Hindlimb muscle (tissue), 1 donor: ENCODE results near the gene IFNA14. TPM values are rescaled to one million over a fixed set of nuclear protein-coding genes. Genes with fewer than 3 reads are reported as not detected.
"Not testable (repeated sequence)": the region's sequence is repeated elsewhere in the genome, so short reads cannot be mapped to it uniquely, and the experiment has no call there.

Experiments
- DNase-seq: peaks from one replicate; pipeline ENCODE4 v3.0.0-alpha.2; 2013
- polyA plus RNA-seq: library from polyadenylated mRNA; unstranded; fragments of 120-200 nt; gene quantifications from one replicate; pipeline ENCODE4 v1.2.1, GENCODE V29; 2013; ENCODE audit not compliant: insufficient read length

IFNA14 gene
- polyA plus RNA-seq = not detected

DNA sequence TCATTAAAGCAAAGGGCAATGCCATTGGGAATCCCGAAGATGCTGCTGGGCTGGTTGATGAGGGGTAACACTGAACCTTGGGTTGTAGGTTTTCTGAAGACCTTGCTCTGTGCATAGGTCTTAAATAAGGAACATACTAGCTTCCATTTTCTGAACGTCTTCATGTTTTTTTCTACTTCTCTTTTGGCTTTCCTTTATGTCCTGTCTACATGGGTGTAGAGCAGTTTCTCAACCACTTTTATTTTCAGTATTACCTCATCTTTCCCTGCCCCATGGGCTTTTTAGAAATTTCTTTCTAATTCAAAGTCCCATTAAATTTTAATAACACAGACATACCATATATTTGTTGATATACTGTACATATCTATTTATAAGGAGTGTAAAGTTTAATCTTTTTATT, at the start of gene IFNA14:
Gene IFNA14 (minus strand): TSS at position 95 of the 400 bp plus-strand sequence. CDS start 70 bp downstream, at position 25.
- no peak for DNase-seq

DNA sequence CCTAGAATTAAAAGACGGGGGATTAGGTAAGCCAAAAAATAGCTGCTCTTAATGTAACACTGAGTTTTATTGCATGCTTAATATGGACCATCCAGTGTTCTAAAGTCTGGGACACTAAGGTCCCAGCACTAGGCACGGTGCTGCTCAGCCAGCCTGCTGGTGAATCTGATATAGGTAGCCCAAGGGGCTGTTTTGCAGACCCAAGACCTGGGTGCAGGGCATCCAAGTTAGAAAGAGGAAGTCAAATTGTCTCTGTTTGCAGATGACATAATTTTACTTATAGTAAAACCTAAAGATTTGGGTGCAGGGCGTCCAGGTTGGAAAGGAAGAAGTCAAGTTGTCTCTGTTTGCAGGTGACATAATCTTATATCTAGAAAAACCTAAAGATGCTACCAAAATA, 47.5 kb upstream of the IFNA14 start:
- DNase-seq = no peak

DNA sequence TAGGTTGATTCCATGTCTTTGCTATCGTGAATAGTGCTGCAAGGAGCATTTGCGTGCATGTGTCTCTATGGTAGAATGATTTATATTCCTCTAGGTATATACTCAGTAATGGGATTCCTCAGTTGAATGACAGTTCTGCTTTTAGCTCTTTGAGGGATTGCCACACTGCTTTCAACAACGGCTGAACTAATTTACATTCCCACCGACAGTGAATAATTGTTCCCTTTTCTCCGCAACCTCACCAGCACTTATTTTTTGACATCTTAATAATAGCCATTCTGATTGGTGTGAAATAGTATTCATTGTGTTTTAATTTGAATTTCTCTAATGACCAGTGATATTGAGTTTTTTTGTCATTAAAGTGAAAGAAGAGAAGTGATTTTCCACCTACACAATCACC, 46.9 kb upstream of the IFNA14 start:
- DNase-seq = no peak

DNA sequence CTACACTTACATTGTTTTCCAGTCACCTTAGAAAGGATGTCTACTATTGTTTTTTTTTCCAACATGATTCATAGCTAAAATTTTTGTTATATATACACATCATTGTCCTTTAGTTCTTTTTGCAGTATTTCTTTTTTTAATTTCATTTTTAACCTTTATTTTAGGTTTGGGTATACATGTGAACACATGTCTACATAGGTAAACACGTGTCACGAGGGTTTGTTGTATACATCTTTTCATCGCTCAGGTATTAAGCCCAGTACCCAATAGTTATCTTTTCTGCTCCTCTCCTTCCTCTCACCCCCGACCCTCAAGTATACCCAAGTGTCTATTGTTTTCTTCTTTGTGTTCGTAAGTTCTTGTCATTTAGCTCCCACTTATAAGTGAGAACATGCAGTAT, 46.3 kb upstream of the IFNA14 start:
- no peak for DNase-seq

DNA sequence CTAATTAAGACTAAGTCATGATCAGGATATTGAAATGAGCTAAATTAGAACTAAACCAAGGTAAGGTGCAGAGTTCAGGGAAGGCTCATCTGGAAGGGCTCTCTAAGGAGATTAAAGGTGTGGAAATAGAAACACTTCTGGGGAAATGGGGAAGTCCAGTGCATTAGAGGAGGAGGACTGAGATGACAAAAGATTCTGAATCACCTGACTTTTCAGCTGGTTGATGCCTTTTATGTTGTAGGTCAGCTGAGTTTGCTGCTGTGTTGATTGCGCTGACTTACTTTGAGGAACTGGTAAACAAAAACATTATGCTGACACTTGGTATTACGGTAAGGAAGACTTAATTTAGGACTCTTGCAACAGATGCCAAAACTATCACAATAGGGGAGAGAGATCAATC, 41.5 kb upstream of the IFNA14 start:
- DNase-seq = no peak

DNA sequence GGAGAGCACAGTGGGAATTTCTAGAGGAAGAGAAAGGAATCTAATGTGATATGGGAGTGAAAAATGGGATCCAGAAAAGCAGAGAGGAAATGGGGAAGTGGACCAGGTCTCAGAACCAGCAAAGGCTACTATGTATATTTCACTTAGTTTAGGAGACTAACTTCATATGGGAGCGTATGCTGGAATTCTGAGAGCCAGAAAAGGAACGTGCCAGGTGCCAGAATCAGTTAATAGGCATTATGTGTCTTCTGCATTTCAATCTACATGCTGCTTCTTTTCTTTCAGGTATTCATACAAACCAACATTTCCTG, 28.5 kb upstream of the IFNA14 start:
- DNase-seq = no peak

DNA sequence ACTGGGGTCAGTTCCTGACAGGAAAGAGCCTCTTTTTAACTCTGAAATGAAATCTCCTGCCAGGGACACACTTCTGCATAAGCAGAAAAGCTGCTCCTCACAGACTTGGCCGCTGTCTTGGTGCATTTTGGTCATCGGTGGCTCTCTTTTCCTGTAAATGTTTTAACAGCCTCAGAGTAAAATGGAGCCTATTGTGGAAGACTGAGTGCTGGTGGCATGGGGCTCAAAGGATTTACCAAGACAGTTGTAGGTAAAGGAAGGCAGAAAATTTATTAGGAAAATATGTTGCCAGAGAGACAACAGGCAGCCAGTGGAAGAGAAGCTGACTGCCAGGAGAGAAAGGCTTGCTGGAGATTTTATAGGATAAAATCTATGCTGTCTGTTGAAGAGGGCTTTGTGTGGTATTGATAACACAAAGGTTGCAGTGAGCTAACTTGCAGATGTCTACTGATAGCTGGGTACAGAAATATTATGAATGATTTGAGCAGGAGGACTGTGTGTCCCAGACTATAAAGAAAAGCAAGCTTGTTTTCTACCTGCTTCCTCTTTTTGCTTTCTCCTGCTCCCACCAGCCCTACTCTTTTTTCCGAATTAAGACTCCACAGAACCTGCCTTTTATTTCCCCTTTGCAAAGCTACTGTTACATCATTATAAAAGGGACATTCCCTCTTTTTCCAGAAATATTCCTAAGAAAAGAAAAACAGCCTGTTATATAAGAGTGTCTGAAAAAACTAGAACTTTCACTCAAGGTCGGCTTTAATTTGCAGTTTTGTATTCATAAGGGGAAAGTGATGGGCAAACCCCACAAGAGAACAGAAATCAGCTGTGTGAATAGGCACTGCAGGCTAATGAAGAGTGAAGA, 27.9 kb upstream of the IFNA14 start:
- DNase-seq = peak; percentile 66

DNA sequence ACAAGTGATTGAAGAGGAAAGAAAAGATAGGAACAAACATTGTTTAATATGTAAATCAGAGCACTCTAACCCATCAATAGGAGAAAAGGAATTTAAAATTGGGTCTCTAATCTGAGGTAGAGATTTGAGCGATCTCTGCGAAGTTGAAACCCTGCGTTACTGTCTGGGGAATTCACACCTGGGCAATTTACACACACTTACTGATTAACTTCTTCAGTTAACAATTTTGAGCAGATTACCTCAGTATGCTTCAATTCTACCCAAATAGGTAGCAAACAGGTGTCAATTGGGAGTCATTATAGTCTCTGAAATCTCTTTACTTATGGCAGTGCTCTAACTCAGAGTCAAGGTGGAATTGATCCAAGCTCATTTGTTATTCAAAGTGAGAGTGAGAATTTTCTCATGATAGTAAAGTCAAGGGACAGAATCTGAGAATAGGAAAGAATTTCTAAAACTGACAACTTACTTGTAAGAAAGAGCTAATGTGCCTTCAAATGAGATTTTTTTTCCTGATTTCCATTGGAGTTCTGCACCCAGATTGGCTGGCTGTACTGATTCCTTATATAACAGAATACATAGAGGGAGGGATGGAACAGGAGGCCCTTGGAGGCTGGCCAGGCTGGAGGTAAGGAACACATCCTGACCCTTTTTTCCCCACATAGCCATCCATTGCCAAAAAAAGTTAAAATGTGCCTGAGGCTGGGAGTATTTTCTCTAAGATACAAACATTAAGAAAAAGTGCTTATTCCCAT, 27.1 kb upstream of the IFNA14 start:
- DNase-seq = peak; percentile 16

DNA sequence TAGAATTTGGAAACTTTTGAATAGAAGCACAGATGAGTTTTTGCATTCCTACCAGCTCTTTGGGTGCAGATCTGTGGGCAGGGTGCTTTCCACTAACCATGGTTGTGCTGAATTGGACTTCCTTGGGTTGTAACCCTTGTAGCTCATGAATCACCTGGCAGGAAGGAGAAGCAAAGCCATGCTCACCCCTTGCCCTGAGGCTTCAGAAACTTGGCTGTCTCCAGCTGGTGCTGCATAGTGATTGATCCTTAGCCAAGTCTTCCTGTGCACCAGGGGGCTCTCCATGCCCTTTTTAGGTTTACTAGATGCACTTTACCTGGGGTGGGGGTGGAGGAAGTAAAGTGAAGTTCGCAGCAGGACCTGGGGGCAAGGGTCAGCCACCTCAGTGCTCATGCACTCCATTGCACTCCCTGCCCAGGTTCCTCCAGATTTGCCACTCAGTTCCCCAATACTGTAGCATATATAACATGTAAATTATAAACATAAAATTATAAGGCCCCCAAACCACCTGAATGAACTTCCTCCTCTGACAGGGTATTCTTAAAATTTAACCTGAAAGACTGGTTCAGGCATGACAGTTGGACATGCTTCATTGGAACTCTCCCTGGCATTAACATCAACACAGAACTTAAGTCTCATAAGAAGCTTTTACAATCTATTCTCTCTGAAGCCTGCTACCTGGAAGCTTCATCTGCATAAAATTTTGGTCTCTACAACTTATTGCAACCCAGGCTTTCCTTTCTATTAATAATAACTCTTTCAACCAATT, 25.8 kb upstream of the IFNA14 start:
- DNase-seq = no peak

DNA sequence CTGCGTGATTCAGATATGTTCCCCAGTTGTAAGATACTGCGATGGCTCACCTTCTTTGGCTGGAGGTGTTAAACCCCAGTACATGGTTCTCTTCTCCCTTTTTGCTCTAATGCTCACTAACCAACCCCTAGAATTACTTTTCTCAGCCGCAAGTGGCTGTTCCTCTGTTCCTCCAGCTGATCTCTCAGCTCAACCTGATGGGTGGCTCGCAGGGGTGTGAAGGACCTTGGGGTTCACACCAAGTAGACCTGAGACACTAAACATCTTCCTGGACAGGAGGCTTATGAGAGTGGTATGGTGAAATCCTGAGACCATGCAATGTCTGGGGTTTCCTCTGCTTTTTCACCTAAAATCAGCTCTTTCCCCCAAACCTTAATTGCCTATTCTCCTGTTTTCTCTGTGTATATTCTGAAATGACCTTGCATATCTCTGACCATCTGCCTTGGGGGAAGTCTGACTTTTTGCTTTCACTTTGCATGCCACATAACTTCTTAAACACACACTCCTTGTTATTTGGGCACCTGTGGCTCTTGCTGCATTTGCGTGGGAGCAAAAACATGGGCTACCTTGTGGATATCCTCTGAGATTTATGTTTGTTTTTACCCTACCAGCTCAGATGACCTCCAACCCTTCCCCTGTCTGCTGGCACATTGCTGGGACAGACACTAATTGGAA, 15.9 kb upstream of the IFNA14 start:
- no peak for DNase-seq

DNA sequence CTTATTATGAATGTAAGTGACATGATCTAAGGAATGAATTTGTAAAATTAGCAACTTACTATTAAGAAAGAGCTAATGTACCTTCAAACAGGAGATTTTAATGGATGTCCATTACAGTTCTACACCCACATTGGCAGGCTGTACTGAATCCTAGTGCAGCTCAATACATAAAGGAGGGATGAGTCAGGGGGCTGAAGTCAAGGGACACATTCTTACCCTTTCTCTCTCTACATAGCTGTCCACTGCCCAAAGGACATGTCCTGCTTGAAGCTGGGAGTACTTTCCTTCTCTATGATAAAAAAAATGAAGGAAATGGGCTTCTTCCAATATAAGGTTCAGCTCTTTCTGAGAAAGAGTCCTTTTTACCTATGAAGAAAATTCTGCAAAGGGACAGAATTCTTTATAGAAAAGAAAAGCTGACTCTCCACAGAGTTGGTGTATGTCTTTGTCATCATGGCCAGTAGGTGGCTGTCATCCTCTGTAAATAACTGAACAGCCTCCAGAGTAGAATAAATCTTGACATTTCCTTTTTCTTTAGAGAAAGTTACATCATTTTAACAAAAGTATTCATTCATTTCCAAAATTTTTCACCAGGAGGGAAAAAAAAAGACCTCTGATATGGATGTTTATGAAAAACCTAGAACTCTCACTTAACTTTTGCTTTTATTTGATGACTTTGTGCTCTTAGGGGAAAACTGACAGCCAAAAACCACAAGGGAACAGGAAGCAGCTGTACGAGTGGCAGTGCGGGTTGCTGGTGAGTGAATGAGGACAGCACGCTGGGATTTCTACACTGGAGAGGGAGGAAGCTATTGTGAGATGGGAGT, 13.1 kb upstream of the IFNA14 start:
- peak; percentile 17 for DNase-seq

DNA sequence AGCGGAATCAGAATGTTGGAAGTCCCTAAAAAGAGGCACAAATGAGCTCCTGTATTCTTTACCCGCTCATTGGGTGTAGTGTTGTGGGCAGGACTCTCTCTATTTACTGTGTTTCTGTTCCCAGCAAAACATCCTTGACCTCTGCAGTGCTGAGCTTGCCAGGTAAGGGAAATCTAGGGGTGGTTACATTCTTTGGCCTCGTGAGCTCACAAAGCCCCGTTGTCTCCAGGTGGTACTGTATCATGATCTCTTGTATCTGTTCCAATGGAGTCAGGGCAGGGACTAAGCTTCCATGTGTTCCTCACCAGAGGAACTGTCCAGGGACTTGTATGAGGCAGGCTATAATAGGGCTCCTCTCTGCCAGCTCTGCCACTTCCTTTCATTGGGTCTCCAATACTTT, 11.8 kb upstream of the IFNA14 start:
- DNase-seq = no peak

DNA sequence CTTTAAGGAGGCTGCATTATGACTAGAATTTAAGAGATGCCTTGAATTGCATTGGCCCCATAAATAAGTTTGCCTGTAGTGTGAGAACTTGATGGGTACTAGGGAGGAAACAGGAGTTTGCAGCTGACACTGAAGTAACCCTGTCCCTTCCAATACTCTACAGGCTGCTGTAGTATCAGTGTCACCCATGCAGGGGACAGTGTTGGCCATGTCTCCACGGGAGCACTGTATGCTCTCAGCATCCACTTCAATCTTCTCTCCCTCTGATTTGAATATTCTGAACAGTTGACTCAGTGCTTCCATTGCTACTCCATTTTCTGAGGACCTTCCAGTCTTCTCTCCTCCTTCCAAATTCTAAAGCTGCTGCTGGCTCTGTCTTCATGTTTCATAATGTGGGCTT, 11.4 kb upstream of the IFNA14 start:
- DNase-seq = no peak

DNA sequence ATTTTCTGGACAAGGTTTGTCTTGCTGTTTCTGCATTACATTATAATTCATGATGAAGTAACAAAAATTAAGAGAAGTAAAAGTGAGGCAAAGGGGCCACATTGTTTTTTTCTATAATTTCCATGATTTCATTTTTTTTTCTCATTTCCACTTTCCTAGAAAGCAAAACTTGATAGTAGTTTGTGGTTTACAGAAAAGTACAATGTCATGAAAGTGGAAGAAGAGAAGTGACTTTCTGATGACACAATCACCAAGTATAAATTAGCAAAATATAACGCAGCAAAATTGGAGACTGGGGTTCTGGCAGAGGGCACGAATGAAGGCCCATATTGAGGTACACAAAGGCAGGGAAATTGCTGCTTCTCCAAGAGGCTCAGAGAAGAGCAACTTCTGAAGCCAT, 5.0 kb upstream of the IFNA14 start:
- DNase-seq = no peak

DNA sequence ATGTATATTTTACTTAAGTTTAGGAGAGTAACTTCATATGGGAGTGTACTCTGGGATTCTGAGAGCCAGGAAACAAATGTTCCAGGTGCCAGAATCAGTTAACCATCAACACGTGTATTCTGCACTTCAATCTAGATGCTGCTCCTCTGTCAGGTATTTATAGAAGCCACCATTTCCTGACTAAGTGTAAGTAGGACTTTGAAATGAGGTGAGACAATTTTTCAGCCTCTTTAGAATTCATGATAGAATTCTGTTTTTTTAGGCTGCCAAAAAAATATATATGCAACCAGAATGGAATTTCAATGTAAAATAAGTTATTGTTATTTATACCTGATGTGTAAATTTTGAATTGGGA, 3.5 kb downstream of the IFNA14 start:
- not testable (repeated sequence) for DNase-seq

DNA sequence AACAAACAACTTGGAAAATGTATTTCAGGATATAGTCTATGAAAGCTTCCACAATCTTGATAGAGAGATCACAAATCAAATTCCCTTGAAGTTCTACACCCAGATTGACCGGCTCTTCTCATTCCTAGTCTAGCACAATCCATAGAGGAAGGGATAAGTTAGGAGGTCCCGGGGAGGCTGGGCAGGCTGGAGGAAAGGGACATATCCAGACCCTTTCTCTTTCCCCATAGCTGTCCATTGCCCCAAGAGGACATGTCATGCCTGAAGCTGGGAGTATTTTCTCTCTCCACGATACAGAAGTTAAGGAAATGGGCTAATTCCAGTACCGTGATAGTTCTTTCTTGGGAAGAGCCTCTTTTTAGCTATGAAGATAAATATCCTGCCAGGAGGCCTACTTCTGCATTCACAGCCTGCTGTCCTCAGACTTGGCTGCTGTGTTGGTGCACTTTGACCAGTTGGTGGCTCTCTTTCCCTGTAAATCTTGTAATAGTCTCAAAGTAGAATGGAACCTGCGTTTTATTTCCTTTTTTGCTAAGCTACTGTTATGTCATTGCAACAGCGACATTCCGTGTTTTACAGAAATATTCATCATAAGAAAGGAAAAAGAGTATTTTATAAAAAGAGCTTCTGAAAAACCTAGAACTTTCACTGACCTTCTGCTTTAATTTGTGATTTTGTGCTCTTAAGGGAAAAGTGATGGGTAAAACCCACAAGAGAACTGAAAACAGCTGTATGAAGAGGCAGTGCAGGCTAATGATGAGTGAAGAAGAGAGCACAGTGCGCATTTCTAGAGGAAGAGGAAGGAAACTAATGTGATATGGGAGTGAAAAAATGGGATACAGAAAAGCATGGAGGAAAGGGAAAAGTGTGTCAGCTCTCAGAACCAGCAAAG, 4.1 kb downstream of the IFNA14 start:
- peak; percentile 42 for DNase-seq

DNA sequence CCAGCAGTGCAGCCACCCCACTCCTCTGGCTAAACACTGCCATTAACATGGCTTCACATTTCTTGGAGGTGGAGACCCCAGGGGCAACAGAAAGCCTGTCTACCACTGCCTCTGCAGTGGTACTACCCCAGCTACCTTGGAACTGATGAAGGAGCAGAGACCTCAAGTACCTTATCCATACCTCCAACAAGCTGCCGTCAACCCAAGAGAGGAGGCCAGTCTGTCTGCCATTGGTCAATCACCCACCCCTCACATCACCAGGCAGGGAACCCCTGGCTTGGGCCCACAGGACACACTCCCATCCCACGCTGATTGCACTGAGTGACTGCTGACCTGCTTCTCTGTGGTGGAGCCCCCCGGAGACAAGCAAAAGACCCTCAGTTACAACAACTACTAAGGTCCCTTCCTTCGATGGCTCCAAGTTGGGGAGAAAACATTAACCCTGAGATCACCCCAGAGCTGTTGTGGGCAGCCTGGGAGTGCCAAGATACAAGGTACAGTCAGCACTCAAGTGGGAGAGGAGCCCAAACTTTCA, 5.6 kb downstream of the IFNA14 start:
- no peak for DNase-seq

DNA sequence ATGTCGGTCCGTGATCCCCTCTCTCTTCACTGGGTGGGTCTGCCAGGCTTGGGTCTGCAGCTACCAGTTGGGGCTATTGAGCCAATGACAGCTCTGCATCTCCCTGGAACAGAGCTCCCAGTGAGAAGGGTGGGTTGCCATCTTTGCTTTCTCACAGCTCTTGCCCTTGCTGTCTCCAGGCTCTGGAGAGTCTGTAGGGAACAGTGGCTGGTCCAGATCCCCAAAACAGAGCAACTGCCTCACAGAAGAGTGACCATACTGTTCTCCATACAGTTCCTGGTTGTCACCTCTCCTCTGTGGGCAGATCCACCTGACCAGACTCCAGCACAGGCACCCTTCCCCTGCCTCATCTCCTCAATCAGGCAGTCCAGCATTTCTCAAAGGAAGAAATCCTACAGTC, 6.5 kb downstream of the IFNA14 start:
- DNase-seq = no peak

DNA sequence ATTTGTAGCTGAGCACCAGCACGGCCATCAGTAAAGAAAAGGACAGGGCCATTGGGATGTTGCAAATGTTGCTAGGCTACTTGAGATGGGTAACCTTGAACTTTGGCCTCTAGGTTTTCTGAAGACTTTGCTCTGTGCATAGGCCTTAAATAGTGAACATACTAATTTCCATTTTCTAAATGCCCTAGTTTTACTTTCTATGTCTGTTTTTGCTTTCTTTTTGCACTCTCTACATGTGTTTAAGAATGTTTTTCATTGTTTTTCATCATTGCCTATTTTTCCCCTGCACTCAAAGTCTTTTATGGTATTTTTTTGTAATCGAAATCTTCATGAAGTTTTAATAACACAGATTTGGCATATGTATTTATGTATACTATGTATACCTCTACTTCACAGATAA, 11.7 kb downstream of the IFNA14 start, which contains the start of gene IFNA17:
Gene IFNA17 (minus strand): TSS at position 101 of the 400 bp plus-strand sequence. CDS start 49 bp downstream, at position 52.
- DNase-seq = no peak

DNA sequence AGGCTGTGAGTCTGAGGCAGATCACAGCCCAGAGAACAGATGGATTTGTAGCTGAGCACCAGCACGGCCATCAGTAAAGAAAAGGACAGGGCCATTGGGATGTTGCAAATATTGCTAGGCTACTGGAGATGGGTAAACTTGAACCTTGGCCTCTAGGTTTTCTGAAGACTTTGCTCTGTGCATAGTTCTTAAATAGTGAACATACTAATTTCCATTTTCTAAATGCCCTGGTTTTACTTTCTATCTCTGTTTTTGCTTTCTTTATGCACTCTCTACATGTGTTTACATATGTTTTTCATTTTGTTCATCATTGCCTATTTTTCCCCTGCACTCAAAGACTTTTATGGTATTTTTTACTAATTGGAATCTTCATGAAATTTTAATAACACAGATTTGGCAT, 22.6 kb downstream of the IFNA14 start, which contains the start of gene IFNA16:
Gene IFNA16 (minus strand): TSS at position 101 of the 400 bp plus-strand sequence. CDS start 6 bp downstream, at position 95.
- not testable (repeated sequence) for DNase-seq
